ENCODE measurements around the gene C7orf25.

DNA sequence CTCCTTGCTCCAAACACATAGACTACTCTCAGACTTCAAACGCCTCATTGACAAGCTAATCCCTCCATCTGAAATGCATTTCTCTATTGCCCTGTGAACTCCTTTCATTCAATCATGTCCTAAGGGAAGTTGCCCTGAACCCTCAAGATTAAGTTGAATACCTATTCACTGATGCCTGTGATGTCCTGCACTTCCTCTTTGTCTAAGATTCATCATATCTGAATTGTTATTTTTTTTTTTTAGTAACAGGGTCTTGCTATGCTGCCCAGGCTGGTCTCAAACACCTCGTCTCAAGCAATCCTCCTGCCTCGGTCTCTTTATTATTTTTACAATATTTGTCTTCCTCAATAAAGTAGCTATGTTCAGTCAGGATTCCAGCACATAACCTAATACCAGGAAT lies 16.9 kb upstream of the C7orf25 start:
- TF ChIP-seq MAFK (IDR thresholded peaks at IDR 0.05; ENCODE audit: partially characterized antibody) (no peak), ZFP36 (IDR thresholded peaks at IDR 0.05; ENCODE audit: borderline replicate concordance, partially characterized antibody) (no peak), KDM1A (IDR thresholded peaks at IDR 0.05; ENCODE audit: low read depth) (no peak), POLR2AphosphoS2 (conservative IDR thresholded peaks at IDR 0.05; ENCODE audit: low read length) (no peak), CEBPB (IDR thresholded peaks at IDR 0.05) (no peak)
- TF ChIP-seq, protein P1, sequence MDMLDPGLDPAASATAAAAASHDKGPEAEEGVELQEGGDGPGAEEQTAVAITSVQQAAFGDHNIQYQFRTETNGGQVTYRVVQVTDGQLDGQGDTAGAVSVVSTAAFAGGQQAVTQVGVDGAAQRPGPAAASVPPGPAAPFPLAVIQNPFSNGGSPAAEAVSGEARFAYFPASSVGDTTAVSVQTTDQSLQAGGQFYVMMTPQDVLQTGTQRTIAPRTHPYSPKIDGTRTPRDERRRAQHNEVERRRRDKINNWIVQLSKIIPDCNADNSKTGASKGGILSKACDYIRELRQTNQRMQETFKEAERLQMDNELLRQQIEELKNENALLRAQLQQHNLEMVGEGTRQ (IDR thresholded peaks at IDR 0.05), result no peak
